Left lung (tissue), 10 donors: ENCODE measurements around the gene ACOT7. TPM values are rescaled to one million over a fixed set of nuclear protein-coding genes. Genes with fewer than 3 reads are reported as not detected.

Source experiments
- ATAC-seq: fragments of 200-7000 bp; cut with Tn5 transposase; one replicate; pipeline ENCODE4 v1.9.1; 2020; ENCODE audit warnings: moderate library complexity
- DNase-seq, 4 donors: peaks; one replicate each; pipeline ENCODE4 v3.0.0-alpha.2; 2013 to 2020
- H3K27ac ChIP-seq, 2 donors: fragments of 200-600 bp; sonication (generic) in 1 of 2; one replicate each; pipeline versions ENCODE4 v1.5.0 to v1.8.0; 2020 to 2021
- H3K27me3 ChIP-seq, 2 donors: fragments of 200-600 bp; sonication (generic) in 1 of 2; one replicate each; pipeline versions ENCODE4 v1.5.0 to v1.8.0; 2020 to 2021
- H3K36me3 ChIP-seq, 2 donors: fragments of 200-600 bp; sonication (generic) in 1 of 2; one replicate each; pipeline versions ENCODE4 v1.5.0 to v1.8.0; 2020 to 2021
- H3K4me1 ChIP-seq, 2 donors: fragments of 200-600 bp; one replicate each; pipeline ENCODE4 v1.8.0; 2021
- H3K4me3 ChIP-seq, 2 donors: fragments of 200-600 bp; sonication (generic) in 1 of 2; one replicate each; pipeline versions ENCODE4 v1.5.0 to v1.8.0; 2020 to 2021; ENCODE audit warnings: mild to moderate bottlenecking in 1 of 2
- H3K9me3 ChIP-seq, 2 donors: fragments of 200-600 bp; sonication (generic) in 1 of 2; one replicate each; pipeline versions ENCODE4 v1.5.0 to v1.8.0; 2020 to 2021
- intact Hi-C, 2 donors: fragments of 100-400 bp; cut with DNase I; formaldehyde crosslinking; loops; one replicate each; pipeline versions ENCODE4 v1.11.2 to v1.14.2; 2022
- polyA plus RNA-seq, 6 donors: library from polyadenylated mRNA; unstranded; fragments of 120-200 nt; gene quantifications; one replicate each; pipeline ENCODE4 v1.2.1, GENCODE V29; 2013; ENCODE audit not compliant: insufficient read length in 6 of 6
- total RNA-seq, 2 donors: library from RNA; stranded (reverse); fragmentation: NEBNext Ultra II Directional; extraction: Animal tissue kit (Norgen Biotek cat#: 25700); gene quantifications; one replicate each; pipeline ENCODE4 v1.2.1, GENCODE V29; 2021
- TF ChIP-seq, protein P1 (sequence below), 2 donors: fragments of 200-600 bp; sonication (generic) in 1 of 2; IDR thresholded peaks; one replicate each; pipeline versions ENCODE4 v1.5.0 to v1.8.0; 2021; ENCODE audit warnings: antibody characterized with exemption in 2 of 2
- donor health status: DM: no; HTN: yes; CAD: no.
- donor health status: DM: no; HTN: no; CAD: no.

The ACOT7 gene
- total and polyA plus RNA-seq, 8 donors: 13.1 to 30.1 (median 14.9) TPM

DNA sequence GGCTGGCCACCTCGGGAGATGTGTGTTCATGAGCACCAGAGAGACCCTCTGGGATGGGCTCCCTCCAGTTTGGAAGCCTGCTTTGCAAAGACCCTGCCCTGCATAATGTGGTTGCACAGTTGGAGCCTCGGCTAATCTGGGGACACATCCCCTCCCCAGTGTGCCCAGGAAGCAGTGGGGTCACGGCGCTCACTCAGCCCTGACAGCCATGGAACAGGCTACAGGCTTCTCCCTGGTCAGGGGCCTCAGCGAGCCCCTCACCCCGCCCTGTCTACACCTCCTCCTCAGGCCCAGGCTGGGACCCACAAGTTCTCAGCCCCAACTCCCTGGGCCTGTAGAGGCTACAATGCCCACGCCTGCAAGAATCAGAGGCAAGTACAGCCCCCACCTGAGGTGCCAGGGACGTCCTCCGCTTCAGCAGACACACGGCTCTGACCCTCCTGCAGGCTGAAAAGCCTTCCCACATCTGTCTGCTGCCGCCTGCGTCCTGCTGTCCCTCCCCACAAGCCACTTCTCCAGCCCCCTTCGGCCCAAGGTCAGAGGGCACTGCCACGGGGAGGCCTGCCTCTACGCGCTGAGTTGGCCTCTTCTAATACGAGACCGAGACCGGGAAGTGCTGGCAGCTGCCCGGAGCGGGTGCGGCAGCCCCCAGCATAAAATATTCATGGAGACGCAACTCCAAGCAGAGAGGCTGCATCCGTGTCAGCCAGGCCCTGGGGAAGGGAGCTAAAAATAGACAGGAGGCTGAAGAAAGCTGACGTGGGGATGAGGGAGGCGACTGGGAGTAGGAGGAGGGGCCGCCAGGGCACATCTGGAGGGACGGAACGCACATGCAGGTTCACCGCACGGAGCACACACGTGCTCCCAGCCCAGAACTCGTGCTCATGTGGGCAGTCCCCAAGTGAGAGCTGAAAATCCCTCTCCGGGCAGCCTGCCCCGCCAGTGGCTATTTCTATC lies 117.5 kb downstream of the ACOT7 start:
- Histone ChIP-seq H3K4me3 (no peak overlapping the region), H3K27ac (no peak overlapping the region), H3K4me1 (peaks cover 0 to 7% of the 10 kb centered on the region in 2 donors), H3K36me3 (peaks cover 0 to 5% of the 10 kb centered on the region in 2 donors), H3K27me3 (no peaks in the 10 kb centered on the region), H3K9me3 (no peaks in the 10 kb centered on the region)
- TF ChIP-seq, protein P1, sequence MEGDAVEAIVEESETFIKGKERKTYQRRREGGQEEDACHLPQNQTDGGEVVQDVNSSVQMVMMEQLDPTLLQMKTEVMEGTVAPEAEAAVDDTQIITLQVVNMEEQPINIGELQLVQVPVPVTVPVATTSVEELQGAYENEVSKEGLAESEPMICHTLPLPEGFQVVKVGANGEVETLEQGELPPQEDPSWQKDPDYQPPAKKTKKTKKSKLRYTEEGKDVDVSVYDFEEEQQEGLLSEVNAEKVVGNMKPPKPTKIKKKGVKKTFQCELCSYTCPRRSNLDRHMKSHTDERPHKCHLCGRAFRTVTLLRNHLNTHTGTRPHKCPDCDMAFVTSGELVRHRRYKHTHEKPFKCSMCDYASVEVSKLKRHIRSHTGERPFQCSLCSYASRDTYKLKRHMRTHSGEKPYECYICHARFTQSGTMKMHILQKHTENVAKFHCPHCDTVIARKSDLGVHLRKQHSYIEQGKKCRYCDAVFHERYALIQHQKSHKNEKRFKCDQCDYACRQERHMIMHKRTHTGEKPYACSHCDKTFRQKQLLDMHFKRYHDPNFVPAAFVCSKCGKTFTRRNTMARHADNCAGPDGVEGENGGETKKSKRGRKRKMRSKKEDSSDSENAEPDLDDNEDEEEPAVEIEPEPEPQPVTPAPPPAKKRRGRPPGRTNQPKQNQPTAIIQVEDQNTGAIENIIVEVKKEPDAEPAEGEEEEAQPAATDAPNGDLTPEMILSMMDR (IDR thresholded peaks at IDR 0.05): no peak
- DNase-seq: peak in 2 of 4 donors; percentile 59 to 84
- ATAC-seq: peak; percentile 31
- intact Hi-C loops: no loop called here

DNA sequence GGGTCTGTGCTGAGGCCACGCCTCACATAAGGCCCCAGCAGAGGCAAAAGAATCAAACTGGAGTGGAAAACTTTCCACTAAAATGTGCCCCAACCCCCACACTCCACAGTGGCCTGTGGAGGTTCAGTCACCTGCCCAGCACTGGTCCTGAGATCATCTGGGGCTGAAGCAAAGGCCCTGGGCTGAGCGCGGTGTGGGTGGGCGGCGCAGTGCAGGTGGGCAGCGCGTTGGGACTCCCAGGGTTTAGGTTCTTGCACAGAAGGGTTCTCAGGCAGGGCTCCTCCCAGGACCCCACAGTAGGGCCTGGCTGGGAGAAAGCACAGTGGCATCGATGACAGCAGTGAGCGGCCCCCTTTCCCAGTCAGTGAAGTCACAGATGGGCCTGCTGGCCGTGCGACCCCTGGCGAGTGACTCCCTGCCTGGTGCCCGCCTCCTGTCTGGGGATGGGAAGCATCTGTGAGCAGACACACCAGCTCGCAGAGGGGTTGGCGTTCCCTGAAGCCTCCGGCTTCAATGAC lies 118.9 kb downstream of the ACOT7 start:
- ATAC-seq (no peak), DNase-seq (no peak)
- no peak overlapping the region for H3K27ac ChIP-seq
- no peaks in the 10 kb centered on the region for H3K9me3 ChIP-seq
- intact Hi-C loops: no loop called here
- no peak overlapping the region for H3K4me3 ChIP-seq
- no peaks in the 10 kb centered on the region for H3K36me3 ChIP-seq
- peaks cover 0 to 7% of the 10 kb centered on the region in 2 donors for H3K4me1 ChIP-seq
- H3K27me3 ChIP-seq: no peaks in the 10 kb centered on the region
- TF ChIP-seq, protein P1 (IDR thresholded peaks at IDR 0.05): no peak

DNA sequence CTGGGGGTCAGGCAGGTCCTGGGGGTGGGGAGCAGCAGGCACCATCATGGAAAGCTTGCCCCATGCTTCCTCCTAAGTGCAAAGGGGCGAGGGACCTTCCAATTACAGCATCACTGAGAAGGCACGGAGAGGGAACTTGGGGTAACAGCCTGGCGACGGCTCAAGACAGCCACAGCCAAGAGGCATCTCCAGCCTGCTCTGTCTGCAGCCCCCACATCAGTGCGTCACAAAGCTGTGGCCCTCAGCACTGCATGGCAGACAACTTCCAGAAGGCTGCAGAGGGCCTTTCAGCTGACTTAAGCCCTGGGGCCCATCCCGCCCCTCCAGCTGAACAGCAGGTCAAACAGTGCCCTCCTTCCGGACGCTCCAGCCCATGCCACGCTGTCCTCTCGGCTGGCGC lies 119.5 kb downstream of the ACOT7 start:
- H3K9me3 ChIP-seq: no peaks in the 10 kb centered on the region
- TF ChIP-seq, protein P1 (IDR thresholded peaks at IDR 0.05): no peak
- intact Hi-C loops: no loop called here
- peaks cover 0 to 7% of the 10 kb centered on the region in 2 donors for H3K4me1 ChIP-seq
- no peak for ATAC-seq
- no peak for DNase-seq
- H3K4me3 ChIP-seq: no peak overlapping the region
- H3K27ac ChIP-seq: no peak overlapping the region
- H3K36me3 ChIP-seq: no peaks in the 10 kb centered on the region
- H3K27me3 ChIP-seq: no peaks in the 10 kb centered on the region

DNA sequence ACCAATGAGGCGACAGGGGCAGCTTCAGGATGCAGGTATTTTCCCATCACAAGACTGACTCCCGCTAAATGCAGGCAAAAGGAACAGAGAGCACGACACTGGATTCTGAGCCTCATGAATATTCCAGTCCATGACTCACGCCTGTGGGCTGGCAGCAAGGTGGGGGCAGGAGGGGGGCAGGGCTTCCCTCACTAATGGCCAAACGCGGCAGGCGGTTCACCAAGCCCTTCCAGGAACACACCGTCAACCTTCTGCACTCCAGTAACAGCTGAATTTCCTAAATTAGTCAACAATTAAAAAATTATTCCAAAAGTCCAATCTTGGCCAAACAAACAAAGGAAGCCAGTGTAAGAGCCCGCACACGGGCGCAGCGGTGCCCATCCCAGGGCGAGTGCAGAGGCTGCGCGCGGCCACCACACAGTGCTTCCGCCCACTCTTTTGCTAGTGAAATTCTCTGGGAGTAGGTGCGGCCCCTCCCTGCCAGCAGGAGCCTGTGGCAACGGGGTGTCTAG lies 120.1 kb downstream of the ACOT7 start:
- ATAC-seq (no peak), DNase-seq (no peak)
- intact Hi-C loops: no loop called here
- H3K4me1 ChIP-seq: peaks cover 0 to 7% of the 10 kb centered on the region in 2 donors
- no peaks in the 10 kb centered on the region for H3K27me3 ChIP-seq
- TF ChIP-seq, protein P1 (IDR thresholded peaks at IDR 0.05): no peak
- no peak overlapping the region for H3K27ac ChIP-seq
- no peaks in the 10 kb centered on the region for H3K36me3 ChIP-seq
- no peak overlapping the region for H3K4me3 ChIP-seq
- no peaks in the 10 kb centered on the region for H3K9me3 ChIP-seq

DNA sequence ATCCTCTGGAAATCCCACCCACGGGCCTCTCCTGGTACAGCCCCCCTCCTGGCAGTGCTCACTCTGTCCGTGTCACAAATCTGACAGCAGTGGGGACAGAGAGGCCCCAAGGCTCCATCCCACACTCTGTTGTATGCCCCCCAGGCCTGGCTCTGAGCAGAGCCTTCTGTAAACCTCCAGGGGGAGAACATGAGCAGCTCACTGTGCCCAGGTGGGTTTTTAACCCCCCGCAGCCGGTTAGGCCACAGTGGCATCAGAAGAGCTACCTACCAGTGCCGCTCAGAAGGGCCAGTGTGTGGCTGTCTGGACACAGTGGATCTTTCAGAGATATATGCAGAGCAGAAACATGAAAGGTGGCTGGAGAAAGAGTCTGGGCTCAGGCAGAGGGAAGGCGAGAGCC lies 120.7 kb downstream of the ACOT7 start:
- Histone ChIP-seq H3K4me3 (no peak overlapping the region), H3K36me3 (no peaks in the 10 kb centered on the region), H3K27me3 (no peaks in the 10 kb centered on the region), H3K4me1 (peaks cover 0 to 7% of the 10 kb centered on the region in 2 donors), H3K27ac (no peak overlapping the region), H3K9me3 (no peaks in the 10 kb centered on the region)
- ATAC-seq: no peak
- DNase-seq: no peak
- TF ChIP-seq, protein P1 (IDR thresholded peaks at IDR 0.05): no peak
- intact Hi-C loops: no loop called here
